Neutrophil (primary cell): Measurements from ENCODE around the gene TCERG1L.
"Not testable (repeated sequence)": the region's sequence is repeated elsewhere in the genome, so short reads cannot be mapped to it uniquely, and the experiment has no call there.

Experiments
- H3K27ac ChIP-seq: fragments of 200-600 bp; sonication (generic); 2 replicates; pipeline ENCODE4 v1.5.1; 2016; ENCODE audit warnings: mild to moderate bottlenecking, moderate library complexity
- H3K27me3 ChIP-seq: fragments of 200-600 bp; sonication (generic); 2 replicates; pipeline ENCODE4 v1.6.0; 2016; ENCODE audit warnings: mild to moderate bottlenecking
- H3K36me3 ChIP-seq: fragments of 200-600 bp; sonication (generic); 2 replicates; pipeline ENCODE4 v1.5.1; 2017
- H3K4me1 ChIP-seq, 2 experiments: fragments of 200-600 bp in 1 of 2; sonication (generic) in 1 of 2; 1 replicate in 1 of 2; 2 replicates in 1 of 2; pipeline versions ENCODE4 v1.5.1 to v1.6.1; 2013 to 2016; ENCODE audit warnings: low read depth in 1 of 2, low read length in 1 of 2, mild to moderate bottlenecking in 1 of 2, moderate library complexity in 1 of 2; ENCODE audit not compliant: control insufficient read depth in 1 of 2, insufficient read depth in 1 of 2
- H3K4me3 ChIP-seq, 2 experiments: fragments of 200-600 bp in 1 of 2; sonication (generic) in 1 of 2; 1 replicate in 1 of 2; 2 replicates in 1 of 2; pipeline ENCODE4 v1.5.1; 2013 to 2016; ENCODE audit warnings: low read depth in 1 of 2, low read length in 1 of 2, mild to moderate bottlenecking in 1 of 2, moderate library complexity in 1 of 2
- H3K9me3 ChIP-seq: fragments of 200-600 bp; sonication (generic); 2 replicates; pipeline ENCODE4 v1.5.1; 2016
- TF ChIP-seq, protein P1 (sequence below): fragments of 200-600 bp; sonication (generic); IDR thresholded peaks from 2 replicates; pipeline ENCODE4 v1.5.1; 2016; ENCODE audit warnings: antibody characterized with exemption

The TCERG1L gene

DNA sequence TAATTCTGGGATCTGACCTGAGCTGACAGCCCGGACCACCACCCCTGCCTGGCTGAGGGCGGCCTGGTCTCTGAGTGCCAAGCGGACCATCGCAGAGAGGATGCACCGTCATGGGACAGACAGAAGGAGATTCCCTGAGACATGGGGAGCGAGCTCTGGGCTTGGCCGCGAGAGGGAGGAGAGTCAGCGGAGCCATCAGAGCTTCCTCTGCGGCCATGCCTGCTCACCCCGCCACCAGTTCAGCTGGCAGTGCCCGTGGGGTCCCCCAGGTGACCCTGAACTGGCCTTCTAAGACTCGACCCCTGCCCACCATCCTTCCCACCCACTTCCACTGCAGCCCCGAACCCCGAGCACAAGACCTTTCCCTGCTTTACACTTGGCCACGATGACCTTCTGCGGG, 152.8 kb downstream of the TCERG1L start:
- H3K9me3 ChIP-seq = no peaks in the 10 kb centered on the region
- TF ChIP-seq, protein P1, sequence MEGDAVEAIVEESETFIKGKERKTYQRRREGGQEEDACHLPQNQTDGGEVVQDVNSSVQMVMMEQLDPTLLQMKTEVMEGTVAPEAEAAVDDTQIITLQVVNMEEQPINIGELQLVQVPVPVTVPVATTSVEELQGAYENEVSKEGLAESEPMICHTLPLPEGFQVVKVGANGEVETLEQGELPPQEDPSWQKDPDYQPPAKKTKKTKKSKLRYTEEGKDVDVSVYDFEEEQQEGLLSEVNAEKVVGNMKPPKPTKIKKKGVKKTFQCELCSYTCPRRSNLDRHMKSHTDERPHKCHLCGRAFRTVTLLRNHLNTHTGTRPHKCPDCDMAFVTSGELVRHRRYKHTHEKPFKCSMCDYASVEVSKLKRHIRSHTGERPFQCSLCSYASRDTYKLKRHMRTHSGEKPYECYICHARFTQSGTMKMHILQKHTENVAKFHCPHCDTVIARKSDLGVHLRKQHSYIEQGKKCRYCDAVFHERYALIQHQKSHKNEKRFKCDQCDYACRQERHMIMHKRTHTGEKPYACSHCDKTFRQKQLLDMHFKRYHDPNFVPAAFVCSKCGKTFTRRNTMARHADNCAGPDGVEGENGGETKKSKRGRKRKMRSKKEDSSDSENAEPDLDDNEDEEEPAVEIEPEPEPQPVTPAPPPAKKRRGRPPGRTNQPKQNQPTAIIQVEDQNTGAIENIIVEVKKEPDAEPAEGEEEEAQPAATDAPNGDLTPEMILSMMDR = no peak
- H3K27me3 ChIP-seq = no peaks in the 10 kb centered on the region

DNA sequence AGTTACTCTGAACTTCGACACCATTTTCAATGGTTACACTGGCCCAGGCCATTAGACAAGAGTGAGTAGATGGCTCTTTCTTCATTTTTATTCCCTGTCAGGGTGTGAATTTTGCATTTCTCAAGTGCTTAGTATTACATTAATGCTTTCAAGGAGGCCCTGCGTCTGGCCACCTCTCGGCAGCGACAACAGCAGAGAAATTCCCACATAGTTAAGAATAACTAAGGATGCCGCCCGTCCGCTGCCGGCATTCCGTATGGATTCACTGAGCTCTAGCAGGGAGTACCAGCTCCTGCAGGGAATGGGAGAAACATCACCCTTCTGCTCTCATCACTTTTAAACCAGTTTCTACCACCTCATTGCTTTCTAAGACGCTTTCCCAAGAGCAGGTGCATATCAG, 153.6 kb downstream of the TCERG1L start:
- Histone ChIP-seq H3K9me3 (no peaks in the 10 kb centered on the region), H3K36me3 (no peaks in the 10 kb centered on the region), H3K4me3 (no peak overlapping the region), H3K27ac (no peak overlapping the region), H3K4me1 (no peaks in the 10 kb centered on the region), H3K27me3 (no peaks in the 10 kb centered on the region)
- TF ChIP-seq, protein P1 = no peak

More for the DNA sequence above, 152.8 kb downstream of the TCERG1L start:
- Histone ChIP-seq H3K4me3 (no peak overlapping the region), H3K36me3 (no peaks in the 10 kb centered on the region), H3K27ac (no peak overlapping the region), H3K4me1 (no peaks in the 10 kb centered on the region)

DNA sequence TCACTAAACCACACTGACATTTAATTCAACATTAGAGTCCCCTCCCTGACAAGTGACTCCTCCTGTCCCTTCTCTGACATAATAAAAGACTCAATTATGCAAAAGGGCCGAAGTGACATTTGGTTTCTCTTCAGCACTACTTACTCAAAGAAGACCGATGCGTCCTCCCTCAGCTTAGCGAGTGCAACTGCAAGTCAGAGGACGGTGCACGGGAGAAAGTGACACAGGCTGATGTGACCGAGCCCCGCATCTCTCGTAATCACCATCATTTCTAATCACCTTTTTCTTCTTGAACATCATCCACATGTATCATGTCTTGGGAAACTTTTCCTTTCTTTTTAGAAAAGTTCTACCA, 155.7 kb downstream of the TCERG1L start:
- Histone ChIP-seq H3K27ac (no peak overlapping the region), H3K9me3 (no peaks in the 10 kb centered on the region), H3K4me3 (no peak overlapping the region), H3K27me3 (no peaks in the 10 kb centered on the region), H3K4me1 (no peaks in the 10 kb centered on the region), H3K36me3 (no peaks in the 10 kb centered on the region)
- TF ChIP-seq, protein P1 = no peak

DNA sequence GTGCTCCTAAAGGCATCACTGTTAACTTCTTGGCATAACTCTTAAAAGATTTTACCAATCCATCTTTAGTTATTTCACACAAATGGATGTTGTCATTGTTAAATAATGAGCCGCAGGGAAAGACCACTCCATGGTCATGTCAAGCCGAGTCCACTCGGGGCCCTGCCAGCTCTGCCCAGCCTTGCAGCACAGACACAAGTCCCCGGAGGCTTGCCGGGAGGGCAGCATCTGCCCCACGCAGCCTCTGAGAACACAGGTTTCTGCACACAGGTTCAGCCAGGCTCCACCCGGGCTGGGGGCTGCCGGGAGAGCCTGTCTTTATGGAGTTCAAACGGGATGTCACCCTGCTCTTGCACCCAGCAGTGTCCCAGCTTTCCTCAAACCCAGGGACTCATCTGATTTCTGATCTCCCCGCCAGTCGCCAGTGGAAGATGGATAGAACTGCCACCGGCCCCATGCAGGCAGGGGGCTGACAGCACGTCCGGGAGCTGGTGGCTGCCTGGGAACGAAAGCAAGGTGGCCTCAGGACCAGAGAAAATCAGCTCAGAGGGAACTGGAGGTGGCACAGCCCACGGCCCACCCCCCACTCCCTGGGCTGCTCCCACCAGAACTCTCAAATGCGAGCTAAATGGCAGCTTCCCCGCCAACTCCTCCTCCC, 156.2 kb downstream of the TCERG1L start:
- Histone ChIP-seq H3K4me1 (no peaks in the 10 kb centered on the region), H3K27me3 (no peaks in the 10 kb centered on the region), H3K4me3 (no peak overlapping the region), H3K9me3 (no peaks in the 10 kb centered on the region), H3K36me3 (no peaks in the 10 kb centered on the region), H3K27ac (no peak overlapping the region)
- TF ChIP-seq, protein P1 = no peak

DNA sequence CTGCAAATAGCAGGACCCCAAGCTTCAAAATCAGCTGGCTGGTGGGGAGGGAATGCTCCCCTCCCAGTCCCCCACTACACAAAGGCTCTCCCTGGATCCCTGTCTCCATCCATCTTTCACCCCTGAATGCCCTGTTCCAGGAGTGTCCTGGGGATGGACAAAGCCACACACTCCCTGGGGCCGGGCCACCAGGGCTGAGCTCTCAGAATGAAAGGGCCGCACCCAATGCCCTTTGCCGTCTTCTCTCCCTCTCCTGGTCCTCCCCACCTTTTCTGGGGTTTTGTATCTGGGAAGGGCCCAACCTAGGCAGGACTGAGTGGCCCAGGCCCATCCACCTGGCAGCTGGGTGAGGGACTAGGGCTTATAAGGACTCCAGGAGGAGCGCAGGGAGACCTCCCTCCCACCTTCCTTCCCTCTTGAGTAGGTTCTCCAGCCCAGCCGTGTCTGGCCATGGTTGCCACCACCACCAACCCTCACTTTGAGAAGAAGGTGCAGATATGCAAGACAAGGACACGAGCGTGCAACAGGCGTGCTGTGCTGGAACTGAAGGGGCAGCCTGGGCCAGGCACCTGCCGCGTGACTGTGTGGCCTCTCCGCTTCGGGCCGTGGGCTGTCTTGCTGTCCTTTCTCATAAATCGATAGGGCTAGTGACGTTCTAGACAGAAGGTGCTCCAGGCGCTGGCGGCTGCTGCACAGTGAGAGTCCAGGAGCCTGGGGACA, 157.1 kb downstream of the TCERG1L start:
- H3K9me3 ChIP-seq = no peaks in the 10 kb centered on the region
- H3K27me3 ChIP-seq = no peaks in the 10 kb centered on the region
- H3K27ac ChIP-seq = no peak overlapping the region
- TF ChIP-seq, protein P1 = no peak
- H3K4me3 ChIP-seq = no peak overlapping the region
- H3K4me1 ChIP-seq = no peaks in the 10 kb centered on the region
- no peaks in the 10 kb centered on the region for H3K36me3 ChIP-seq

DNA sequence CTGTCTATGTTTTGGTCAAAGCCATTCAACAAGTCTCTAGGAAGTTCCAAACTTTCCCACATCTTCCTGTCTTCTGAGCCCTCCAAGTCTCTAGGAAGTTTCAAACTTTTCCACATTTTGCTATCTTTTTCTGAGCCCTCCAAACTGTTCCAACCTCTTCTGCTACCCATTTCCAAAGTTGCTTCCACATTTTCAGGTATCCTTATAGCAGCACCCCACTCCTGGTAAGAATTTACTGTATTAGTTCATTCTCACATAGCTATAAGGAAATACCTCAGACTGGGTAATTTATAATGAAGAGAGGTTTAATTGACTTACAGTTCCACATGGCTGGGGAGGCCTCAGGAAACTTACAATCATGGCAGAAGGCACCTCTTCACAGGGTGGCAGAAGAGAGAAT, 159.1 kb downstream of the TCERG1L start:
- H3K9me3 ChIP-seq, H3K27ac ChIP-seq, H3K27me3 ChIP-seq, H3K36me3 ChIP-seq, H3K4me3 ChIP-seq, H3K4me1 ChIP-seq: not testable (repeated sequence)
